Measurements from ENCODE around the gene PTN.
"Not testable (repeated sequence)": the region's sequence is repeated elsewhere in the genome, so short reads cannot be mapped to it uniquely, and the experiment has no call there.

Gene PTN

DNA sequence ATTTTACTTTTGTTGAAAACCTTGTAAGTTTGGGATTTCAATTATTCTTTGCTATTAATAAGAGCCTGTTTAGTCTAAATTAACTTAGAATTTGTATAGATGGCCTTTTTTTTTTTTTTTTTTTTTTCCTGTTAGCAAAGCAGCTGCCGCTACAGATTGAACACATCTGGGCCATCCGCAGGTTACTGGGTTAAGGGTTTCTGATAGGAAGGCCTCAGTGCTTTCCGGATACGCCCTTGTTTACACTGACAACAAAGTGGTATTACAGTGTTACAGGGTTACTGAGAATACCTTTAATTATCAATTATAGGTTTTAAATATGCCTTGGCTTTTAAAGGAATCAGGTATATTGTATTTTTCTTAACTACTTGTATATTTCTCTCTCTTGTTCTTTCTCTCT, 76.8 kb downstream of the PTN start:
- DNase-seq: no peak

DNA sequence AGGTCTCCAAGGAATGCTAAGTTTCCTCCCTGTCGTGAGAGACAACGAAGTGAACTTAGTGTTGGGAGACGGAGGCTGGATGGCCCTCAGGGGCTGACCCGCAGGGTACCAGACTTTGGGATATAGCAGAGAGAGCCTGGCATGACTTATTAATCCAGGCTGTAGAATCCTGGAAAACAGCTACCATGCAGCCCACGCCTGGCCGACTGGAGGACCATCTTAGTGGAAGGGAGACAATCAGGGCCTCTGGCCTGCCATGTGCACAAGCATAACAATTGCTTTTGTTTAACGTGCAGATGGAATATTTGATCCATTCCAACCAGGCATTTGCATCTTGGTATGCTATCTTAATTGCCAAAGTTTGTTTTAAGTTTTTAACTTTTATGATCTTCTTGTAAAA, 78.1 kb downstream of the PTN start:
- DNase-seq: not testable (repeated sequence)

DNA sequence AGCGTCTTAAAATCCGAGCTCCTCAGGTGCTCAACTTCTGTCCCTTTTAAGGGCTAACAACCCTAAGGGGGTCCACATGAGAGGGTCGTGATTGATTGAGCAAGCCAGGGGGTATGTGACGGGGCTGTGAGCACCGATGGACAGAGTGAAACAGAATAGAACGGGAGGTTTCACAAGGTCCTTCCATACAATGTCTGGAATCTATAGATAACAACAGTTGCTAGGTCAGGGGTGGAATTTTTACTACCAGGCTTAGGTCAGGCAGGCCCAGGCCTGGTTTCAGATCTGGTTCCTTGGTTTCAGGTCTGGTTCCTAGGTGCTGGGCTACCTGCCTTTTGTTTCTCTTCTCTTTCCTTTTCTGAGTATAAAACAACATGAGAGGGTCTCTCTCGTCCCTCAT, 80.9 kb downstream of the PTN start:
- no peak for DNase-seq

DNA sequence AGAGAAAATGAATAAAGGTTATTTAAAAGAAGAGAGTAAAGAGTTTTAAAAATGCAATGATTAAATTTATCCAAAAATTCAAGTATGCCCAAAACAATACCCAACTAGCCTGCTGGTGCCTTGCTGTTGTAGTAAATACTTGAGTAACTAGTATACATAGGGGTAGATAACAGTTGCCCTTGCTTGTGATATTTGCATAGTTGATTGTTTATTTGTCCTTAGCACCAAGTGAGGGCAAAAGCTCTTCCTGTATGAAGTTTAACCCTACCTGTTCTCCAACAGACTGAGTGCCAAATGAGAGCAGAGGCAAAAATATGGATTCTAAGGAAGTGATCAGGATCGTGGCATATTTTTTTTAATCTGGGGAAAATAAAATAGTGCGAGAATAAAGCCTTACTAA, 85.0 kb downstream of the PTN start:
- DNase-seq: no peak

DNA sequence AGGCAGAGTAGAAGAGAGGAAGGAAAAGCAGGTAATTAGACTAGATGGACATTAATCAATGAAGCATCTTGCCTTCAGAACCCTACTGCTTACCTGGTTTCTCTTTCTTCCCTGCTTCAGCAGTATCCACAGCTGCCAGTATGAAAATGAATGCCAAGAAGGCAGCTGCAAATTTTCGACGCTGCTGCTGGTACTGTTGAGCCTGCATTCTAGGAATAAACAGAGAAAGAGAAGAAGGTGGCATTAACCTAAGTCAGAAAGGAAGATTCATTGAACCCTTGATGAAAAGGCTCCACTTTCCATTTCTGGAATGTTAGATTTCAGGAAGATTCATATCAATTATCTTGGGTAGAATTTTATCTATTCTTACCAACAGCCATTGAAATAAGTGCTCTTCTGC, 88.8 kb downstream of the PTN start:
- DNase-seq: no peak

DNA sequence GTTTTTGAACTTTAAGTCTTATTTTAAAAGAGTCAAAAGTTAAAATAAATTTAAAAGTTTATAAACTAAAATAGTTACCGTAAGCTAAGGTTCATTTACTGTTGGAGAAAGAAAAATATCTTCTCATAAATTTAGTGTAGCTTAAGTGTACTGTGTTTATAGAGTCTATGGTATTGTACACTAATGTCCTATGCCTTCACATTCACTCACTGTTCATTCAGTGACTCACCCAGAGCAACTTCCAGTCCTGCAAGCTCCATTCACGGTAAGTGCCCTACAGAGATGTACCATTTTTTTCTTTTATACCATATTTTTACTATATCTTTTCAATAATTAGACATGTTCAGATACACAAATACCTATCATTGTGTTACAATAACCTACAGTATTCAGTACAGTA, 97.6 kb downstream of the PTN start:
- DNase-seq: no peak

DNA sequence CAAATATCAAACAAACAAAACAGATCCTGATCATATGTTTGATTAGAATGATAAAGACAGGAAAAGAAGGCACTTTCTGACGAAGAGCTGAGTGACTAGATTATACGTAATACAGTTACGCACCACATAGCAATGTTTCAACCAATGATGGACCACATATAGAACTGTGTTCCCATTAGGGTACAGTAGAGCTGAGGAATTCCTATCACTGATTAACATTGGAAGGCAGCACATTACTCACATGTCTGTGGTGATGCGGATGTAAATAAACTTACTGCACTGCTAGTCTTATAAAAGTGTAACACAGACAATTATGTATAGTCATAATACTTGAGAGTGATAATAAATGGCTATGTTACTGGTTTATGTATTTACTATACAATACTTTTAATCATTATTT, 98.3 kb downstream of the PTN start:
- DNase-seq: no peak

DNA sequence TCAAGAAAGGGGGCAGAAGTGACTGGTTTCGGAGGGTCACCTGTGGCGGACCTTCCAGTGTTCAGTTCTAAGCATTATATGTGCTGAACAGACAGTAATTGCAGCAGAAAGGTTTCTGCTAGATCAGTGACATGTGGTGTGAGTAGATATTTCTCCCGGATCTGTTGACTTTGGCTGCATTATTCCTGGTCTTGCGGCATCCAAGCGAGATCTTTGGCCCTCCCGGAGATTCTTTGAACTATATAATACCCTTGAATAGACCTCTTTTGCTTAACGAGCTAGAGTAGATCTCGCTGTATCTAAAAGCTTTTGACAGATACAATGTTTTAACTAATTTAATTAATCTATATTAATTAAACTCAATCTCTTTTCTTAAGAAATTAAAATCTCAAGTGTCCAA, 99.8 kb downstream of the PTN start:
- no peak for DNase-seq

DNA sequence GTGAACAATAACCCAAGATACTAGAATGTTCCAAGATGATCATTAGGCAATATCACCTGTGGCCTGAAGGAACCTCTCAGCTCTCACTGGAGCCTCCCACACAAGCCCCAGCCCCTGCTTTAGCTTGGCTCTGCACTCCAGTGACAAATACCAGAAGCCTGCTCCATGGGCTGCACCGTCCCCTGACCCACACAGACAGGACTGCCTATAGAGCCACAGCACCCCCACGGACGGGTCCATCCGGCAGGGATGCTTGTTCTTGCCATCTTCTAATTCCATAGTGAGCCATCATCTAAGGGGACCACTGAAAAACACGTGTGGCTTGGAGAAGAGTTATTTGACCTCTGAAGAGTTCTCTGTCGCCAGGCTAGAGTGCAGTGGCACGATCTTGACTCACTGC, 100.9 kb downstream of the PTN start:
- no peak for DNase-seq

DNA sequence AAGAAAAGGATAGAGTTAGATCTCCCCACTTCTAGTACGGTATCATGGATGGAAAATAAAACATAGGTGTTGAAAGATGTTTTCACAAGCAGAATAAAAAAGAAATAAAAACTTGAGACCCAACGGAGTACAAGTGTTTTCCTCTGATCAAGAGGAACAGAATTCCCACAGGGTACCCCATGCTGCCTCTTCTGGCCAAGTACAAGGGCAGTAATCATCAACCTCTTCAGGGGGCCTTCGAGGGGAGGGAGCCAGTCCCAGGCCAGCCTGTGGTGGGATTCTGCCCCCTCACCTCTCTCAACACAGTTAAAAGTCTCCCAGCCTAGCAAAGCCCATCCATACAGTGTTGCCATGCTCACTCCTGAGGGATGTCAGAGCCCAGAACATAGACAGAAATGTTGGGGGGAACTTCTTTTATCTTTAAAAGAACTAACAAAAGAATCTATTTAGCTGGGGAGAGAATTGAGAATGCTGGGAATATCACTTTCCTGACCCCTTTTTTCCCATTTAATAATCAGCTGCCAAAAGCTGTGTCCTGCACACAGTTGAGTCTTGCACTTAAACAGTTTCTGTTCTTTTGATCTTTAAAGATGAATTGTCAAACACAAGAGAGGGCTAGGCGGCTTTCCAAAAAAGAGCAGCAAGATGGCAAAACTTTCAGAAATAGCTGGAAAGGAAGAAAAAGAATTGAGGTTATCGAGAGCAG, 101.7 kb downstream of the PTN start:
- DNase-seq: no peak

DNA sequence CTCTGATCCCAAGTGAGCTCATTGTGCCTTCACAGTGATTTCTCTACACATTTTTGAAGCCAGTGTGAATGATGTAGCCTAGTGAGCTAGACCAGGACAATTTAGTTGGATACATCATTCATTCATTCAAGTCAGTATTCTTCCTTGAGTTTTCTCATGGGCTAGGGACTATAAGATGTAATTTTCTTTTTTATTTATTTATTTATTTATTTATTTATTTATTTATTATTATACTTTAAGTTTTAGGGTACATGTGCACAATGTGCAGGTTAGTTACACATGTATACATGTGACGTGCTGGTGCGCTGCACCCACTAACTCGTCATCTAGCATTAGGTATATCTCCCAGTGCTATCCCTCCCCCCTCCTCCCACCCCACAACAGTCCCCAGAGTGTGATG, 104.3 kb downstream of the PTN start:
- not testable (repeated sequence) for DNase-seq

DNA sequence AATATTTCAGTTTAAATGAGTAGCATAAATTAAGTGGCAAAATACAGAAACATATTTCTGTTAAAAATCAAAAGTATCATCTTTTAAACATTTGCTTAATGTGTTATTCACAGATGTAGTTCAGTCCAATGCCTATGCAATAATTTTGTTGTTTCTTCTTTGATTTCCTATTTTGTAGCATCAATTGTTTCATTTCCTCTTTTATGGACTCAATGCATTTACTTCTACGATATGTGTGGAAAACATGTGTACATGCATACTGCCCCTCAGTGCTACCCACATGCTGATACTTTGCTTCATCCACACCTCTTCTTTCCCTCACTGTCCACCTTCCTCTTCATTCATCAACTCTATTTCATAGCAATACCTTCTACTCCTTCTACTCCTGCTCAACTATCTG, 108.1 kb downstream of the PTN start:
- DNase-seq: no peak

DNA sequence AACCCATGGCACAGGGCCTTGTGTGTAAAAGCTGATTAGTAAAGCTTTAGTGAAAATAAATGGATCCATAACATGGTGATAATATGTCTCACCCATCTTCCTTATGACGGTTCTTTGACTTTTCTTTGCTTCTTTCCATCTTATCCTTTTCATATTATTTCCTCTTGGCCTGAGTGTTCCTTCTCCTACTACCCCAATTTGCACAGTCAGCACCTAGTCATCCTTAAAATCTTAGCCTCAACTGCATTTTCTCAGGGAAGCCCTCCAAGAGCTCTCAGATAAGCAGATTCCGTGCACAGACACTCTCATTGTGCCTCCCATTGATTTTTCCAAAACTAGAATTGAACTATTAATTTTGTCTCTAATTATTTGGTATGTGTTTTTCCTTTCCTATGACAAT, 112.4 kb downstream of the PTN start:
- no peak for DNase-seq

DNA sequence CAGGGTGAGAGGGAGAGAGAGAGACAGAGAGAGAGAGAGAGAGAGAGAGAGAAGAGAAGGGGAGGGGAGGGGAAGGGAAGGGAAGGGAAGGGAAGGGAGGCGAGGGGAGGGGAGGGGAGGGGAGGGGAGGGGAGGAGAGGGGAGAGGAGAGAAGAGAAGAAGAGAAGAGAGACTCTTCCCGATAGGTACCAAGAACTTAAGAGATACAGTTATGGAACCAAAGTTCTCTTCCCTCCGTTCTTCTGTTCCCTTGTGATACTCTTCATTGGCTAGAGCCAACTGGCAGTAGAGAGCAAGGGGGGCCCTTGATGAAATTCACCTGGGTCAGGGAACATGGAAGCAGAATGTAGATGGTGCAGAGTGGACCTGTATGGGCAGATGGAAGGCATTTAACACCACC, 122.1 kb downstream of the PTN start:
- DNase-seq: no peak

DNA sequence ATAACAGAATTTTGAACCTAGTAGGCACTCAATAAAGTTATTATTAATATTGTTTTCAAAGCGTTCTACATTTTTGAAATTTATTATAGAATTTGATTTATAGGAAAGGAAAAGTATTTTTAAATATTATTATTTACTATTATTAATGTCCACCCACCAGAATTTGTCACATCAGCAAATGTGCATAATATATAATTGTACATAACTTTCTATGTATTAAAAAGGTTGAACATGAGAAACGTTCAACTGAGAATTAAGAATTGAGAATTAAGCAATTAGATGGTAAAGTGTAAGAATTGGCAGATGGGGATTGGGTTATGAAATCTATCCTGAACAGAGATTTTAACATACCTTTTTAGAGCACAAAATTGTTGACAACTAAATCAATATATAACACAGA, 129.8 kb downstream of the PTN start:
- no peak for DNase-seq

DNA sequence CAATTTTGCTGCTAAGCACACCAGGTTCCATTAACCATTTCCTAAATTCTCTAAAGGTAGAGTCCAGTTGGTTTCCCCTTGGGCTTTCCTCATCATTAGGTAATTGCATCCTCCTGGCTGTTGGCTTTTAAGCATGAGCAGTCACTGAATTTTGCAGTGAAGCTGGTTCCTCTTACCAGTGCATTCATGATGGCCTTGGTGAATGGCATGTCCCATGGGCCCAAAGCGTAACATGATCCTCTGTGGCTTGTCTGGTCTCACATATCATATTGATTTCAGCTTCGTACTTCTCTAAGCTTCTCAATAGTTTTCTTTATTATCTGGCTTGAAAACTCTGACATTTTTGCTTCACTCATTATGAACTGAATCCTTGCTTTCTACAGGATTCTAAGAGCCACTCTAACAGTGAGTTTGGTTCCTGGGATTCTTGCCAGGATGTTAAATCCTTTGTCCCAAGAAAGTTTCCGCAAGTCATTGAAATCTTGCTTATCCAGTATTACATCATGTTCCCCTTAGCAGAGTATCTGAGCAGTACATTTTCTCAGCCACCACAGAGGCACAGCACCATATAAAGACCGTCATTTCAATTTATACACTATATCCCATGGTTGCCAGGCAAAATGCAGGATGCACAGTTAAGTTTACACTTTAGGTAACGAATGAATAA, 134.2 kb downstream of the PTN start:
- no peak for DNase-seq

DNA sequence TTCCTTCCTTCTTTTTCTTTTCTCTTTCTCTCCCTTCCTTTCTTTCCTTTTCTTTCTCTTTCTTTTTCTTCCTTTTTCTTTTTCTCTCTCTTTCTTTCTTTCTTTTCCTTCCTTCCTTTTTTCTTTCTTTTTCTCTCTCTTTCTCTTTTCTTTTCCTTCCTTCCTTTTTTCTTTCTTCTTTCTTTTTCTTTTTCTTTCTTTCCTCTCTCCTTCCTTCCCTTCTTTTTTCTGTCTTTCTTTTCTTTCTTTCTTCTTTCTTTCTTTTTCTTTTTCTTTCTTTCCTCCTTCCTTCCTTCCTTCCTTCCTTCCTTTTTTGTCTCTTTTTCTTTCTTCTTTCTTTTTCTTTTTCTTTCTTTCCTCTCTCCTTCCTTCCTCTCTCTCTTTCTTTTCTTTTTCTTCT, 136.8 kb downstream of the PTN start:
- no peak for DNase-seq

DNA sequence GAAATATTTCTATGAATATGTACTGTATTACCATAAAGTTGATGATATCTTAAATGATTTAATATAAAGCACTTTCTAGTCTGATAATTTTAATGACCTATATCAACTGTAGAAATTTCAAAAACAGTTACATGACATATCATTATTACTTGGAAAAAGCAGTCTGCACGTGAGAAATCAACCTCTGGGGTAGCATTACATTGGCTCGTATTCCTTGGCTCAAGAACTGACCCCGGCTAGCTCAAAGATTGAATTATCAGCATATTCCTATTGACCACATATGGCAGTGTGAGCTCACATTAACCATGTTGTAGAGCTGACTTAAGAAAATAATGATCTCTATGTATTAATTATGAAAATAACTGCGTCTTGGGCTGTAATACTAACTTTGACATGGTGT, 139.3 kb downstream of the PTN start:
- no peak for DNase-seq

DNA sequence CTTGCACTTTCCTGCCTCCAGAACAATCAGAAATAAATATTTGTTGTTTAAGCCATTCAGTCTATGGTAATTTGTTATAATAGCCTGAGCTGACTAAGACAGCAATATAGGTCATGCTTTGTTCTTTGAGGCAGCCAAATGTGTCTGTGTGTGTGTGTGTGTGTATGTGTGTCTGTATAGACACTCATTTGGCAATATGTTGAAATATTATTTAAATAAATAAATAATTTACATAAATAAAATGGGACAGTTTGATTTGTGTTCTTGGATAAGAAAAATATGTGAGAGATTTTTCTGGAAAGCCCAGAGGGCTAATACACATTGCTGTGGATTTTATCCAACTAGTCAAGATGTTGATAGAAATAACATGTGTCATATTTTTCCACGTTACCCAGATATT, 140.2 kb downstream of the PTN start:
- no peak for DNase-seq

DNA sequence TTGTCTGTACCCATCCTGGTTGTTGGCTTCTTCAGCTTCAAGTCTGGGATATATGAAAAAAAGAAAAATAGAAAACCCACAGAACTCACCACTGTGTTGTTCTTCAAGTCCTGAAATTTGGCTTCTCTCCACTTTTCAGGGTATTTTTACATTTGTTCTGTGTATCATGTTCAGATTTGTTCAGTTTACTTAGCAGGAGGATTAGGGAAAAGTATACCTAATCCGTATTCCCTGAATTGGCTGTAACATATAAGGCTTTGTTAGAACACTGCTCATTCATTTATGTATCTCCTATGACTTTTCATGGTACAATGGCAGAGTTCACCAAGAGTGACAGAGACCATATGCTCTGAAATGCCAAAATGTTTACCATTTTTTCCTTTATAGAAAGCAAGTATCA, 146.9 kb downstream of the PTN start:
- no peak for DNase-seq

DNA sequence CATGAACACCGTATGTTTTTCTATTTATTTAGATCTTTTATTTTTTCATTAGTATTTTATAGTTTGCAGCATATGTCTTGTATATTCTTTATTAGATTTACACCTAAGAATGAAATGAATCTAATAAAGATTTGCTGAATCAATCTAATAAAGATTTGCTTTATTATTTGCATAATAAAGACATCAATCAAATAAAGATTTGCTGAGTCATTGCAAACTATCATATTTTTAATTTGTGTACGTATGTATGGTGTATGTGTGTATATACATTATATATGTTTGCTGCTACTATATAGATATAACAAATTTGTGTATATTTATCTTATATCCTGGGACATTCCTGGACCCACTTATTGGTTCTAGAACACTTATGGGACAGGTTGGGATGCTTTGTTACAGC, 147.5 kb downstream of the PTN start:
- no peak for DNase-seq

DNA sequence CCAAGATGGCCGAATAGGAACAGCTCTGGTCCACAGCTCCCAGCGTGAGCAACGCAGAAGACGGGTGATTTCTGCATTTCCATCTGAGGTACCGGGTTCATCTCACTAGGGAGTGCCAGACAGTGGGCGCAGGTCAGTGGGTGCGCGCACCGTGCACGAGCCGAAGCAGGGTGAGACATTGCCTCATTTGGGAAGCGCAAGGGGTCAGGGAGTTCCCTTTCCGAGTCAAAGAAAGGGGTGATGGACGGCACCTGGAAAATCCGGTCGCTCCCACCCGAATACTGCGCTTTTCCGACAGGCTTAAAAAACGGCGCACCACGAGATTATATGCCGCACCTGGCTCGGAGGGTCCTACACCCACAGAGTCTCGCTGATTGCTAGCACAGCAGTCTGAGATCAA, 161.9 kb downstream of the PTN start:
- DNase-seq: not testable (repeated sequence)
